Lung (tissue), 12 donors: ENCODE results near the gene TNS4. TPM values are rescaled to one million over a fixed set of nuclear protein-coding genes. Genes with fewer than 3 reads are reported as not detected.

Experiments used
- ATAC-seq: fragments of 200-7000 bp; cut with Tn5 transposase; one replicate; pipeline ENCODE4 v1.9.1; 2020; ENCODE audit warnings: moderate number of reproducible peaks; ENCODE audit not compliant: insufficient read depth, low FRiP score
- DNase-seq, 3 donors: peaks; one replicate each; pipeline ENCODE4 v3.0.0-alpha.2; 2013 to 2017
- H3K27ac ChIP-seq, 2 donors: one replicate each; pipeline ENCODE4 v1.5.1; 2013; ENCODE audit warnings: mild to moderate bottlenecking in 2 of 2, moderate library complexity in 2 of 2, control low read depth in 1 of 2, inconsistent platforms in 1 of 2, low read depth in 1 of 2, low read length in 1 of 2
- H3K27me3 ChIP-seq, 3 donors: one replicate each; pipeline ENCODE4 v1.5.1; 2013; ENCODE audit warnings: low read length in 2 of 3; ENCODE audit not compliant: control insufficient read depth in 3 of 3, insufficient read depth in 3 of 3
- H3K36me3 ChIP-seq, 4 donors: one replicate each; pipeline ENCODE4 v1.5.1; 2013; ENCODE audit warnings: low read length in 4 of 4, mild to moderate bottlenecking in 1 of 4, moderate library complexity in 1 of 4; ENCODE audit not compliant: control insufficient read depth in 4 of 4, insufficient read depth in 4 of 4
- H3K4me1 ChIP-seq, 5 donors: one replicate each; pipeline ENCODE4 v1.5.1; 2013; ENCODE audit warnings: low read length in 5 of 5, mild to moderate bottlenecking in 2 of 5, moderate library complexity in 1 of 5; ENCODE audit not compliant: control insufficient read depth in 5 of 5, insufficient read depth in 5 of 5
- H3K4me3 ChIP-seq: one replicate; pipeline ENCODE4 v1.5.1; 2013; ENCODE audit warnings: mild to moderate bottlenecking, control low read depth, moderate library complexity
- H3K9ac ChIP-seq, 2 donors: one replicate each; pipeline ENCODE4 v1.5.1; 2013; ENCODE audit warnings: low read length in 2 of 2, control low read depth in 1 of 2; ENCODE audit not compliant: insufficient read depth in 1 of 2
- H3K9me3 ChIP-seq, 4 donors: one replicate each; pipeline ENCODE4 v1.5.1; 2013; ENCODE audit warnings: low read length in 3 of 4, mild to moderate bottlenecking in 1 of 4, moderate library complexity in 1 of 4; ENCODE audit not compliant: control insufficient read depth in 4 of 4, insufficient read depth in 3 of 4
- CTCF ChIP-seq: IDR thresholded peaks from 2 replicates; pipeline ENCODE4 v1.5.1; 2012; ENCODE audit warnings: mild to moderate bottlenecking; ENCODE audit errors: control extremely low read depth, extremely low read depth
- WGBS, 2 donors: extraction: QIAGEN DNeasy Blood & Tissue Kit; methylation state at CpG; one replicate each; pipeline ENCODE4 v1.1.7; 2013; 5-methylcytosine and 5-hydroxymethylcytosine counted together
- polyA plus RNA-seq, 2 donors: library from polyadenylated mRNA; stranded (reverse); fragments of 200-250 nt; gene quantifications; one replicate each; pipeline ENCODE4 v1.2.1, GENCODE V29; 2013
- total RNA-seq, 2 donors: library from RNA; depleted of rRNA in 1 of 2; stranded (reverse); fragments of >200 nt in 1 of 2; gene quantifications; one replicate each; pipeline ENCODE4 v1.2.1, GENCODE V29; 2014 to 2021
- donor health status: control.
- donor health status: control.
- donor health status: Bipolar disorder and iron deficiency.
- donor health status: healthy.
- donor health status: DM: yes; HTN: yes; CAD: no.

The TNS4 gene
- total and polyA plus RNA-seq, 4 donors: 0.17 to 6.8 (median 2.2) TPM

DNA sequence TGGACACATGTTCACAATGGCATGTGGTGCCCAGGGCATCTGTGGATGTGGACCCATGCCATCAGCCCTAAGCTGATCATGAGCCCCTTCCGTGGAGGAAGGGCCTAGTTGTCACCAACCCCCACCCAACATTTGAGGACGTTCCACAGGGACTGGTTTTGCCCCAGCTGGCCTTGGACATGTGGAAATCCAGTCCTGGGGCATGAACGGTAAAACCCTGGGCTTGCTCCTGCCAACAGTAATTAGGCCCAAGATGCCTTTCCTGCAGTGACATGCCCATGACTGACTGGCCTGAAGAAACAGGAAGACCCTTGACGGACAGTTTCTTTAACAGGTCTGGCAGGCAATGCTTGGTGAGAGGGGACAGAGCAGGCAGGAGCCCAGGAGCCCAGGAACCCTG is 7.7 kb downstream of the TNS4 start:
- Histone ChIP-seq H3K9me3 (no peaks in the 10 kb centered on the region), H3K36me3 (no peaks in the 10 kb centered on the region), H3K9ac (no peak overlapping the region), H3K4me1 (peaks cover 0 to 9% (median 5%) of the 10 kb centered on the region in 5 donors), H3K27me3 (no peaks in the 10 kb centered on the region), H3K27ac (no peak overlapping the region), H3K4me3 (no peak overlapping the region)
- no peak for ATAC-seq
- DNase-seq: no peak
- 69 to 76% methylated on average over 4 of the region's 4 CpGs for WGBS, 2 donors
- TF ChIP-seq CTCF: no peak

DNA sequence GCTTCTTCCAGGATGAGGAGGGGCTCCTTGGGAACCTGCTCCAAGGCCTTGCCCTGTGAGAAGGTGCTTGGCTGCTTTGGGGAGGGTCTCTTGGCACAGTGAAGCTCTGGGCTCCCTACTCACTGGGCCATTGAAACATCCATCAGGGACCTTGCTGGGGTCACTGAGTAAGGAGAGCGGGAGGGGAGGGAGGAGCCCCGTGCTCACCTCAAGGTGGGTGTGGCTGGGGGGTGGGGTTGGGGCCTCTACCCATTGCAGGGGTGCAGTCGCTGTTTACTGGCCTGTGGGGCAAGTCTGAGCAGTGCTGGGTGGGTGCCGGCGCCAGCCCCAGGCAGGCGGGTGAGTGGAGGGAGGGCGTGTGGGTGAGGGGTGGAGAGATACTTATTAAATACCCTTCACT is 9.9 kb downstream of the TNS4 start:
- DNase-seq (peak in 1 of 3 donors; percentile 8), ATAC-seq (no peak)
- Histone ChIP-seq H3K4me3 (no peak overlapping the region), H3K27me3 (no peaks in the 10 kb centered on the region), H3K36me3 (no peaks in the 10 kb centered on the region), H3K27ac (no peak overlapping the region), H3K4me1 (peaks cover 0 to 14% (median 5%) of the 10 kb centered on the region in 5 donors), H3K9me3 (no peaks in the 10 kb centered on the region), H3K9ac (no peak overlapping the region)
- TF ChIP-seq CTCF: no peak
- 69 to 71% methylated on average over 7 of the region's 7 CpGs for WGBS, 2 donors

DNA sequence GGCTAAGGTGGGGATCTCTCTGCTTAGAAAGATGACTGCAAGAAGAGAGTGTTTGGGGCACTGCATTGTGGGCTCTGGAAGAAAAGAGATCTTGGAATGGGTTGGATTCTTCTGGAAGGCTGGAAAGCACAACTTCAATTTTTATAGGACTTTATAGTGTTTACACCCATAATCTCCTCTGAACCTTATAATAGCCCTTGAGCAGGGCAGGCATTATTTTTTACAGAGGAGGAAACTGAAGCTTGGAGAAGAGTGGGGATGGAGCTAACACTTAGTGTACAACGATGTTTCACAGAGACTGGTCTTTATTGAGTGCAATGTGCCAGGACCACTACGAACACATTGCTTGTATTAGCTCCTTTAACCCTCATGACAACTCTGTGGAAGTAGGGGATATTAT is 10.4 kb downstream of the TNS4 start:
- Histone ChIP-seq H3K9ac (no peak overlapping the region), H3K4me3 (no peak overlapping the region), H3K27ac (no peak overlapping the region), H3K4me1 (peaks cover 0 to 14% (median 5%) of the 10 kb centered on the region in 5 donors), H3K27me3 (no peaks in the 10 kb centered on the region), H3K9me3 (no peaks in the 10 kb centered on the region), H3K36me3 (no peaks in the 10 kb centered on the region)
- 89 to 90% methylated on average over 2 of the region's 2 CpGs for WGBS, 2 donors
- no peak for TF ChIP-seq CTCF
- ATAC-seq (no peak), DNase-seq (no peak)

- H3K9ac ChIP-seq: no peak overlapping the region
- H3K27me3 ChIP-seq: no peaks in the 10 kb centered on the region
- no peak overlapping the region for H3K4me3 ChIP-seq
- no peaks in the 10 kb centered on the region for H3K9me3 ChIP-seq
- H3K4me1 ChIP-seq: peaks cover 0 to 14% (median 5%) of the 10 kb centered on the region in 5 donors
- peak overlapping the region in 1 of 2 donors; percentile 52 for H3K27ac ChIP-seq
- ATAC-seq (no peak), DNase-seq (peak; percentile 47 to 69 (median 53))
- no peaks in the 10 kb centered on the region for H3K36me3 ChIP-seq
- TF ChIP-seq CTCF: no peak
- 67 to 68% methylated on average over 5 of the region's 5 CpGs for WGBS, 2 donors
These were observed 11.1 kb downstream of the TNS4 start for GRCh38 chr17:40490289-40490853.
